NT2/D1 (cell line): ENCODE data around the gene NOD1.

Experiments used
- DNase-seq: peaks from one replicate; pipeline ENCODE4 v3.0.0-alpha.2; 2011; ENCODE audit warnings: low read depth, low spot score
- H3K27me3 ChIP-seq: 2 replicates; pipeline ENCODE4 v1.6.0; 2011; ENCODE audit warnings: mild to moderate bottlenecking; ENCODE audit not compliant: insufficient read length, insufficient read depth
- H3K36me3 ChIP-seq: 2 replicates; pipeline ENCODE4 v1.6.1; 2011; ENCODE audit warnings: mild to moderate bottlenecking, low read length, mixed read lengths; ENCODE audit not compliant: insufficient read depth, insufficient read length
- H3K4me1 ChIP-seq: 2 replicates; pipeline ENCODE4 v1.5.1; 2011; ENCODE audit not compliant: insufficient read depth, insufficient read length
- H3K4me3 ChIP-seq: 2 replicates; pipeline ENCODE4 v1.5.1; 2011; ENCODE audit warnings: low read depth; ENCODE audit not compliant: insufficient read length
- H3K9ac ChIP-seq: 2 replicates; pipeline ENCODE4 v1.6.0; 2011; ENCODE audit warnings: low read depth; ENCODE audit not compliant: insufficient read length
- H3K9me3 ChIP-seq: 2 replicates; pipeline ENCODE4 v1.5.1; 2011; ENCODE audit warnings: mild to moderate bottlenecking, low read length; ENCODE audit not compliant: insufficient read depth
- SUZ12 ChIP-seq: IDR thresholded peaks from 2 replicates; pipeline ENCODE4 v1.6.1; 2011; ENCODE audit not compliant: insufficient read length, insufficient read depth; ENCODE audit errors: extremely low read depth
- YY1 ChIP-seq: IDR thresholded peaks from 2 replicates; pipeline ENCODE4 v1.6.1; 2011; ENCODE audit not compliant: insufficient read length, insufficient read depth
- ZNF274 ChIP-seq: IDR thresholded peaks from 2 replicates; pipeline ENCODE4 v1.6.1; 2011; ENCODE audit warnings: mild to moderate bottlenecking, low read depth, low read length

NOD1 gene

DNA sequence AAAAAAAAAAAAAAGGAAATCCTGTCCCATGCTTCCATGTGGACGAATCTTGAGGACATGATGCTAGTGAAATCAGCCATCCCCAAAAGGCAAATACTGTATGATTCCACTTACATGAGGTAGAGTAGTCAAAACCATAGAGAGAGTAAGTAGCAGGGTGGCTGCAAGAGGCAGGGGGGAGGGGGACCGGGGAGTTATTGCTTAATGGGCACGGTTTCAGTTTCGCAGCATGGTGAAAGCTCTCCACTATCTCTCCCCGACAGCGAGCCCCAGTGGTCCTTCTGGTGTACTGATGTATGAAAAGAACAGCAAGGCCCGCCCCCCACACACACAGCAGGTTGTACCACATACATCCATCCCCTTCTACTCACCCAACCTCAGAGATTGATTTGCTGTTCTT, 32.8 kb downstream of the NOD1 start:
- DNase-seq = no peak
- Histone ChIP-seq H3K9me3 (peaks cover 4% of the 10 kb centered on the region; the same call in 1 of the 2 replicates), H3K27me3 (no peaks in the 10 kb centered on the region), H3K36me3 (peaks cover 52% of the 10 kb centered on the region), H3K4me3 (no peak overlapping the region), H3K9ac (no peak overlapping the region), H3K4me1 (peaks cover 2% of the 10 kb centered on the region)
- TF ChIP-seq ZNF274 = no peak
- no peak for TF ChIP-seq SUZ12
- TF ChIP-seq YY1 = no peak

DNA sequence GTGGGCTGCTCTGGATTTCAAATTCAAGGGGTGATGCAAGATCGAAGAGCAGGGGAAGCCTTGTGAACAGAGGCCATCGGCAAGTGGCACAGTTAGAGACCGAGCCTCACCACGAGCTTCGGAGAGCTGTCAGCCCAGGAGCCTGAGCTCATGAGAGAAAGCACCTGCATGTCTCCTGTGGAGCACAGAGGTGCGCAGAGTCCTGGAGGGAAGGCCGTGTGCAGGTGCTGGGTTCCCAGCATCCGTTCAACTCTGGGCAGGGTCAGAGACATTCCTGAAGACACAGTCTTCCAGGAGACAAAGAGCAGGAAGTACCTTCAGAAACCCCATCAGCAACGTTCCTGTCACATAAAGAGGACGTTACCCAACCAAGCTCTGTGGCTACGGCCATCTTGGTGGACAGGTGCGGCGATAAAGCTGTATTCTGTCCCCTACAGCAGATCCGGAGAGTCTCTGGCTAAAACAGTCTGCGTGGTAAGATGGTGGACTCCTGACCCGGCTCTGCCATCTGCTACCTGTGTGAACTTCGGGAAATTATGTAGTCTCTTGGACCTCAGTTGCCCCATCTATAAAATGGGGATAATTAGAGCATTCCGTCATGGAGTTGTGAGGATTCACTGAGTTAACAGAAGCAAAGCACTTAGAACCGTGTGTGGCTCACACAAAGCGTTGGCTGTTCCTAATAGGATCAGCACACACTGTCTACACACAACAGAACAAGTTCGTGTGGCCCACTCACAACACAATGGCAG, 40.6 kb downstream of the NOD1 start:
- TF ChIP-seq YY1 (no peak), ZNF274 (no peak), SUZ12 (no peak)
- no peak for DNase-seq
- Histone ChIP-seq H3K9me3 (peaks cover 13% of the 10 kb centered on the region; the same call in 1 of the 2 replicates), H3K9ac (no peak overlapping the region), H3K4me3 (no peak overlapping the region), H3K27me3 (no peaks in the 10 kb centered on the region), H3K36me3 (peaks cover 46% of the 10 kb centered on the region), H3K4me1 (no peaks in the 10 kb centered on the region)

DNA sequence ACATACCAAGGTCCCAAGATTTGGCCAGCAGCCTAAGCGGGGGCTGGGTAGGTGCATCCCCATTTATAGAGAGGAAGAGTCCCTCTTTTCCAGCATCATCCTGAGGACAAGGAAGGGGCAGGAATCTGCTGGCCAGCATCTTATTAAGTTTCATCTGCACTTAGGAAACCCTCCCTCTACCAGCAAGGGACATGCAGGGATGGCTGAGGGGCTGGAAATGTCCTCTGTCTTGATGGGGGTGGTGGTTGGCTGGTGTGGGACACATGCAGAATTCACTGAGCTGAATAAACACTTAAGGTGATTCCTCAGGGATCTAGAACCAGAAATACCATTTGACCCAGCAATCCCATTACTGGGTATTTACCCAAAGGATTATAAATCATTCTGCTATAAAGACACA, 42.1 kb downstream of the NOD1 start:
- H3K4me1 ChIP-seq = peaks cover 2% of the 10 kb centered on the region

DNA sequence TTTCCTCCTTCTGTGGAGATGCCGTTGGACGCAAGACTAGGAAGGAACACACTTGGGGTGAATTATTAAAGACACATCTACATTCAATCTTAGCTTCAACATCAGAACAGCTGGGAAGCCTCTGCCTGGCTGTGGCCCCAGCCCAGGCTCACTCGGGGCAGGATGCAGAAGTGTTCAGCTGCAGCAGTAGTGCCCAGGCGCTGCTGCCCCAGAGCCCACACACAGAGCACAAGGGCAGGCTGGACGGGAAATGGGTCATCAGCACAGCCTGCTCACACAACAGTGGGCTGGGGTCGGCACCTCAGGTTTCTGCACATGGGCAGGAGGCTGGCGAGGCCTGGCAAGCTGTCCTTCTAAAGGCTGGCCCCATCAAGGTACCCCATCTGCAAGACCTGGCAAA, 42.5 kb downstream of the NOD1 start:
- peaks cover 13% of the 10 kb centered on the region; the same call in 1 of the 2 replicates for H3K9me3 ChIP-seq
- no peak overlapping the region for H3K9ac ChIP-seq
- peaks cover 2% of the 10 kb centered on the region for H3K4me1 ChIP-seq
- no peak for TF ChIP-seq ZNF274
- no peak for TF ChIP-seq SUZ12
- TF ChIP-seq YY1 = no peak
- H3K4me3 ChIP-seq = no peak overlapping the region
- H3K36me3 ChIP-seq = peaks cover 50% of the 10 kb centered on the region
- DNase-seq = no peak
- no peaks in the 10 kb centered on the region for H3K27me3 ChIP-seq

More for the DNA sequence above, 42.1 kb downstream of the NOD1 start:
- no peak for TF ChIP-seq SUZ12
- TF ChIP-seq YY1 = no peak
- no peak for TF ChIP-seq ZNF274
- Histone ChIP-seq H3K4me3 (no peak overlapping the region), H3K9ac (no peak overlapping the region), H3K9me3 (peaks cover 13% of the 10 kb centered on the region; the same call in 1 of the 2 replicates), H3K27me3 (no peaks in the 10 kb centered on the region), H3K36me3 (peaks cover 50% of the 10 kb centered on the region)
- DNase-seq = no peak

DNA sequence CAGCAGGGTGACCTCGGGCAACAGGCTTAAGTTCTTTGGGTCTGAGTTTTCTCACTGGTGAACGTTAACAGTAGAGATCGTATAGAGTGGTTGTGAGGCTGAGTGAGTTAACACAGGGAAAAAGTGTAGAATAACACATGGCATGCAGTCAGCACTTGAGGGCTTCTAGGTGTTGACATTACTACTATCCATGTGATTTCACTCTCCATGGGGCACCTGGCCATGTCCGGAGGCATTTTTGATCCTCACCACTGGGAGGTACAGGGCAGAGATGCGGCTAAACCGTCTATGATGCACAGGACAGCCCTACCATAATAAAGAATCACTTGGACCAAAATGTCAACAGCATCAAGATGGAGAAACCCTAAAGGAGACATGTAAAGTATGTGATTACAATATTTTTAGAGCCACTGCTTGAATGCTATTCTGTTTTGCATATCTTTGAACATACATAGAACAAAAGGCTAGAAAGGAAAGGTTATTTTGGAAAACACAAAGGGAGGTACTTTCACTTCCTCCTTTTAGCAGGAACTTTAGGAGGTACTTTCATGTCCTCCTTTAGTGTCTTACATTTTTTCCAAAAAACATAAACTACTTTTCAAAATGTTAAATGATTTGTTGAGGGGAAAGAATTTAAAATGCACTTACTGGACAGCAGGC, 44.3 kb downstream of the NOD1 start:
- Histone ChIP-seq H3K4me3 (no peak overlapping the region), H3K9ac (no peak overlapping the region), H3K27me3 (no peaks in the 10 kb centered on the region), H3K36me3 (peaks cover 60% of the 10 kb centered on the region), H3K9me3 (peaks cover 13% of the 10 kb centered on the region; the same call in 1 of the 2 replicates), H3K4me1 (peaks cover 2% of the 10 kb centered on the region)
- no peak for DNase-seq
- no peak for TF ChIP-seq SUZ12
- no peak for TF ChIP-seq ZNF274
- no peak for TF ChIP-seq YY1

DNA sequence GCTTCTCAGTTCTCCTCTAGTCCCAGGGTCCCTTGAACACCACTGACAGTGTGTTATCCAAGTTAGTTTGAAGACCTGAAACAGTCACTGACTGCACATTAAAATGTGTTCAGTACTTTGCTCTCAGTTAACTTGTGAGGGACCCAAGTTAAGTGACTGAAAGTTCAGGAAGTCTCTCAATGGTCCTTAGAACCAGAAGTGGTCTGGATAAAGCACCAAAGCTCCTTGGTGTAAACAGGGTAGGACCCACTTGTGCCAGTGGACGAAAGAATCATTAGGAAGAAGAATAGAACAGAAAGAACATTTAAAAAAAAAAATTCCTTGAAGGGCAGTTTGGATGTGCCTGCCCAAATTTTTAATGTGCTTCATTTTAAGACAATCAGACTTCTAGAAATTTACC, 45.1 kb downstream of the NOD1 start:
- peaks cover 68% of the 10 kb centered on the region for H3K36me3 ChIP-seq
- peaks cover 2% of the 10 kb centered on the region for H3K4me1 ChIP-seq
- no peak overlapping the region for H3K9ac ChIP-seq
- TF ChIP-seq SUZ12 (no peak), ZNF274 (no peak), YY1 (no peak)
- H3K9me3 ChIP-seq = peaks cover 8% of the 10 kb centered on the region; the same call in 1 of the 2 replicates
- no peak for DNase-seq
- H3K27me3 ChIP-seq = no peaks in the 10 kb centered on the region
- H3K4me3 ChIP-seq = no peak overlapping the region

DNA sequence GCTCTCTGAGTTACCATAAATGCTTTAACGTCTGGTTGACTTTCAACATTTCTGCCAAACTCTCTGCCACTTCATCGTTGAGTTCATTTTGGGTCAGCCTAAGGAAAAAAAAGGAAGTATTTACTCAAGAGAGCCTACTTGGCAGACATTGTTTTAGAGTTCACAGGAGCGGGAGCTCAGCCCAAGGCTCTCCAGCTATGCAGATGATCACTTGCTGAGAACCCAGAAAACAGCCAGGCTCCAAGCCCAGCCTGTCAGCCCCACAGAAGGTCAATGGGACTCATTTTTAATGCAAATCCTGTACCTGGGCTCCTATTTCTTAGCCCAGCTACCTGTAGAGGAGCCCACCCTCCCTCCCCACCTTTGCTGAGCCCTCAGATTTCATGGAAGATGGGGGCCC, 45.5 kb downstream of the NOD1 start:
- Histone ChIP-seq H3K4me1 (peaks cover 2% of the 10 kb centered on the region), H3K9ac (no peak overlapping the region), H3K27me3 (no peaks in the 10 kb centered on the region), H3K9me3 (peaks cover 4% of the 10 kb centered on the region; the same call in 1 of the 2 replicates), H3K4me3 (no peak overlapping the region), H3K36me3 (peaks cover 65% of the 10 kb centered on the region)
- peak; percentile 50 for DNase-seq
- TF ChIP-seq YY1 (no peak), SUZ12 (no peak), ZNF274 (no peak)
